Measurements from ENCODE around the gene CD3E.

DNA sequence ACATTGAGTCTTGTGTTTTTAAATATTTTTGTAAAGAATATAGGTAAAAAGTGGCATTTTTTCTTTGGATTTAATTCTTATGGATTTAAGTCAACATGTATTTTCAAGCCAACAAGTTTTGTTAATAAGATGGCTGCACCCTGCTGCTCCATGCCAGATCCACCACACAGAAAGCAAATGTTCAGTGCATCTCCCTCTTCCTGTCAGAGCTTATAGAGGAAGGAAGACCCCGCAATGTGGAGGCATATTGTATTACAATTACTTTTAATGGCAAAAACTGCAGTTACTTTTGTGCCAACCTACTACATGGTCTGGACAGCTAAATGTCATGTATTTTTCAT lies 333 bp upstream of the CD3E start:
- TF ChIP-seq, protein P1, sequence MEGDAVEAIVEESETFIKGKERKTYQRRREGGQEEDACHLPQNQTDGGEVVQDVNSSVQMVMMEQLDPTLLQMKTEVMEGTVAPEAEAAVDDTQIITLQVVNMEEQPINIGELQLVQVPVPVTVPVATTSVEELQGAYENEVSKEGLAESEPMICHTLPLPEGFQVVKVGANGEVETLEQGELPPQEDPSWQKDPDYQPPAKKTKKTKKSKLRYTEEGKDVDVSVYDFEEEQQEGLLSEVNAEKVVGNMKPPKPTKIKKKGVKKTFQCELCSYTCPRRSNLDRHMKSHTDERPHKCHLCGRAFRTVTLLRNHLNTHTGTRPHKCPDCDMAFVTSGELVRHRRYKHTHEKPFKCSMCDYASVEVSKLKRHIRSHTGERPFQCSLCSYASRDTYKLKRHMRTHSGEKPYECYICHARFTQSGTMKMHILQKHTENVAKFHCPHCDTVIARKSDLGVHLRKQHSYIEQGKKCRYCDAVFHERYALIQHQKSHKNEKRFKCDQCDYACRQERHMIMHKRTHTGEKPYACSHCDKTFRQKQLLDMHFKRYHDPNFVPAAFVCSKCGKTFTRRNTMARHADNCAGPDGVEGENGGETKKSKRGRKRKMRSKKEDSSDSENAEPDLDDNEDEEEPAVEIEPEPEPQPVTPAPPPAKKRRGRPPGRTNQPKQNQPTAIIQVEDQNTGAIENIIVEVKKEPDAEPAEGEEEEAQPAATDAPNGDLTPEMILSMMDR (IDR thresholded peaks at IDR 0.05): no peak
- TF ChIP-seq SIN3A (IDR thresholded peaks at IDR 0.05; ENCODE audit: borderline replicate concordance, insufficient read depth, low read depth, low read length) (no peak), POLR2AphosphoS5 (IDR thresholded peaks at IDR 0.05; ENCODE audit: low read depth, low read length) (no peak), TCF7L2 (IDR thresholded peaks at IDR 0.05; ENCODE audit: low read depth, low read length) (no peak)
- TF ChIP-seq, protein P2, sequence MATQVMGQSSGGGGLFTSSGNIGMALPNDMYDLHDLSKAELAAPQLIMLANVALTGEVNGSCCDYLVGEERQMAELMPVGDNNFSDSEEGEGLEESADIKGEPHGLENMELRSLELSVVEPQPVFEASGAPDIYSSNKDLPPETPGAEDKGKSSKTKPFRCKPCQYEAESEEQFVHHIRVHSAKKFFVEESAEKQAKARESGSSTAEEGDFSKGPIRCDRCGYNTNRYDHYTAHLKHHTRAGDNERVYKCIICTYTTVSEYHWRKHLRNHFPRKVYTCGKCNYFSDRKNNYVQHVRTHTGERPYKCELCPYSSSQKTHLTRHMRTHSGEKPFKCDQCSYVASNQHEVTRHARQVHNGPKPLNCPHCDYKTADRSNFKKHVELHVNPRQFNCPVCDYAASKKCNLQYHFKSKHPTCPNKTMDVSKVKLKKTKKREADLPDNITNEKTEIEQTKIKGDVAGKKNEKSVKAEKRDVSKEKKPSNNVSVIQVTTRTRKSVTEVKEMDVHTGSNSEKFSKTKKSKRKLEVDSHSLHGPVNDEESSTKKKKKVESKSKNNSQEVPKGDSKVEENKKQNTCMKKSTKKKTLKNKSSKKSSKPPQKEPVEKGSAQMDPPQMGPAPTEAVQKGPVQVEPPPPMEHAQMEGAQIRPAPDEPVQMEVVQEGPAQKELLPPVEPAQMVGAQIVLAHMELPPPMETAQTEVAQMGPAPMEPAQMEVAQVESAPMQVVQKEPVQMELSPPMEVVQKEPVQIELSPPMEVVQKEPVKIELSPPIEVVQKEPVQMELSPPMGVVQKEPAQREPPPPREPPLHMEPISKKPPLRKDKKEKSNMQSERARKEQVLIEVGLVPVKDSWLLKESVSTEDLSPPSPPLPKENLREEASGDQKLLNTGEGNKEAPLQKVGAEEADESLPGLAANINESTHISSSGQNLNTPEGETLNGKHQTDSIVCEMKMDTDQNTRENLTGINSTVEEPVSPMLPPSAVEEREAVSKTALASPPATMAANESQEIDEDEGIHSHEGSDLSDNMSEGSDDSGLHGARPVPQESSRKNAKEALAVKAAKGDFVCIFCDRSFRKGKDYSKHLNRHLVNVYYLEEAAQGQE (IDR thresholded peaks at IDR 0.05; ENCODE audit: insufficient read depth in 1 of 2, low read depth in 2 of 2, low read length in 1 of 2): no peak

Data from Panc1 (cell line).